NCI-H1930 (cell line): ENCODE results near the gene RPS6KA4.

ENCODE experiments used
- DNase-seq, 2 experiments: peaks; one replicate each; lab custom pipeline; 2025; lab: John Stamatoyannopoulos, UW

The RPS6KA4 gene

GRCh38 chr11:64419818-64420485, 61.0 kb downstream of the RPS6KA4 start:
- DNase-seq = no peak
